ENCODE results near the gene TIMP4.

The TIMP4 gene

GRCh38 chr3:12184541-12184940, 25.8 kb upstream of the TIMP4 start:
- no peak for DNase-seq

GRCh38 chr3:12182687-12183441, 24.2 kb upstream of the TIMP4 start:
- no peak for DNase-seq

GRCh38 chr3:12181806-12182205, 23.1 kb upstream of the TIMP4 start:
- DNase-seq = no peak

- no peak for DNase-seq
Observed at GRCh38 chr3:12181301-12181700, 22.6 kb upstream of the TIMP4 start.

- DNase-seq = no peak
Observed at GRCh38 chr3:12180631-12181030, 21.9 kb upstream of the TIMP4 start.

DNA sequence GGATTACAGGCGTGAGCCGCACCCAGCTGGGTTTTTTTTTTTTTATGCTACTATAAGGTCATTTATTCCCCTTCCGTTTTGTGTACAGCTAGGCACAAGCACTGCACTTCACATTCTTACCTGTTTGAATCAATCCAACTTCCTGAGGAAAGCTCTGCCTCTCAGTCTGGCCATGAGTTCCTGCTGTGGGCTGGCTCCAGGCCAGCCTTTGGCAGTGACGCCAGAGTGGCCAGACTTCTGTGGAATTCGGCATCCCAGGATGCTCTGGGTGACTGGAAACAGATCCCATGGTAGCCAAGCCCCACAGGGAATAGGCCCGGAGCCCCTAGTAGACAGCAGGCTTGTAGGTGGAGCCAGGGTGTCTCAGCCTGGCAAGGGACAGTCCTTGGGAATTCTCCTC, 21.5 kb upstream of the TIMP4 start:
- DNase-seq = no peak

DNA sequence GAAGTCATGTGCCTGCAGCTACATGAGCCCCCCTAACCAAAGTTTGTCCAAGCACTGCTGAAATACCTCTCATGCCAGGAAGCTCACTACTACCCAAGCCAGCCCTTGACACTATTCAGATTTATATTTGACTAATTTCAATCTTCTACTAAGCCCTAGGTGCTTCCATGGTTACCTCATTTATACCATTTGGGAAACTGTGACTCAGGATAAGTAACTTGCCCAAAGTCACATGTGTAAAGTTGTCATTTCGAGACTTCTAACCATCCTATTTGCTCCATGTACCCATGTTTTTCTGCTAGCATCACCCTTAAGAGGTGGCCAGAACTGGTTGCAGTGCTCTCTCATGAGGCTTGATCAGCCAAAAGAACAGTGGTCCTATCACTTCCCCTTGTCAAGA, 20.7 kb upstream of the TIMP4 start:
- no peak for DNase-seq

DNA sequence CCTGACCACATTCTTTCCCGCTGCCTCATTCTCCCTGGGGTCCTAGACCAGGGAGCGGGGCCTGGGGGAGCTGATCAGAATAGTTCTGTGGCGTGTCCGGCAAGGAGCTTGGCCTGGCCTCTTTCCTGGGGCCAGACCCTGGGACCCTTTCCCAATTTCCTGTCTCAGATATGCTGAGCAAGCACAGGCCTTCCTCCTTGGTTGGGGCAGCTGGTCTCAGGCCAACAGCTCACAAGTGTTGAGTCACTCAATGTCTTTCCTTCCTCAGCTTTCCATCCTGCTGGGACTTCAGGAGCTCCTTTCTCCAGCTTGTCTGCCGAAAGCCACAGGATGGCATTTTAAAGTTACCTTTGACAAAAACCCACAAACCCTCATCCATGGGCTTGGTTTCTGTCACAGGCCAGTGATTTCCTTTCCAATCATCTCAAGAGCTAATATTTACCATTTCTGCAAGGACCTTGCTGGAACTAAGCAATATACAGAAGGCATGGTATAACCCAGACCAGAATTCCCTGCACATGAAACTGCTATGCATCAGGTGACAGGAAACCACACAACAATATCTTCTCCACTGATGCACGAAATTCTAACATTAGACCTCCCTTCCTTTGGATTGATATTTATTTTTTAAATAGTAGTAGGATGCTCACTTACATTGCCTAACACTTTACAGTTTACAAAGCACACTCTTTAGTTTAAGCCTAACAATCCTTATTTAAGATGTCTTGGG, 19.5 kb upstream of the TIMP4 start:
- DNase-seq = no peak

DNA sequence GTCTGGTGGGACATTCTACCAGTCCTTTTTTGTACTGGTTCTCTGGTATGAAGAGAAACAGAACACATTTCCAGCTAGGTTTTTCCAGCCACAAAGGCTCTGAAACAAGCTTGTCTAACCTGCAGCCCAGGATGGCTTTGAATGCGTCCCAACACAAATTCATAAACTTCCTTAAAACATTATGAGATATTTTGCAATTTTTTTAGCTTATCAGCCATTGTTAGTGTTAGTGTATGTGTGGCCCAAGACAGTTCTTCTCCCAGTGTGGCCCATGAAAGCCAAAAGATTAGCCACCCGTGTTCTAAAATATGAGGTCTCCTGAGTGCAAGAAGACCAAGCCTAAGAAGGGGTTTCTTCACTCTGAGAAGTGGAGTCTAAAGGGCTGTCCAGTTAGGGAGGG, 18.4 kb upstream of the TIMP4 start:
- no peak for DNase-seq

GRCh38 chr3:12175844-12176453, 17.2 kb upstream of the TIMP4 start:
- DNase-seq = no peak

GRCh38 chr3:12175137-12175593, 16.5 kb upstream of the TIMP4 start:
- no peak for DNase-seq

DNA sequence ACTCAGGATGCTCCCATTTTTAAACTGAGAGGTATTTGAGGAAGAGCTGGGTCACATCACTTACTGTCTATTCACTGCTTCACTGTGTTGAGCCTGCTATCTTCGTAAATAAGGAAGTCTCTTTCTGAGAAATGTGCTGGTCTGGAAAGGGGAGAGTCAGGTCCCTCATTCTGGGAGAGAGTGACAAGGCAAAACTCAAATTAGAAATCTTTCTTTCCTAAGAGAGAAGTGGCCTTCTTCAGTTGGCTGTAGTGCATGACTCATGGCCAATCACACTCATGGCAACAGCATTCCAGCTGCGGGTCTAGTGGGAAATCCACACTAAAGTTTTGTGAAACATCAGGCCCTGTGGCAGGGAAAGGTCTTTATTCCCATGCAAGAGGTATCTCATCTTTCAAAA, 11.5 kb upstream of the TIMP4 start:
- no peak for DNase-seq

DNA sequence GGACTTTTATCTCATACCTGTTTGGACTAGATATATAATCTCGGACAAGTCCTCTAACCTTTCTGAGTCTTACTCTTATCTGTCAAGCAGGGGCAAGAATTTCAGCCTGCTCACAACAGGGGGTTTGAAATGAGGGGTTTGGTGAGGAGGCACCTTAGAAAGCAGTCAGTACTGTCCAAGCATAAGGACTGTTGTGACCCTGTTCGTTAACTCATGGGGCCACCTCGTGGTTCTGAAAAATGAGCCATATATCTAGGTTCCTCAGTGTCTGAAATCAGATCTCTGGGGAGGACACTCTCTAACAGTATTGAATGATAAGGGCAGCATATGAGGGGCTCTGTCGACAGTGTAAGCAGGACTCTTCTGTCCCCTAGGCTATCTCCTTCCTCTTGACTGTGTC, 7.2 kb upstream of the TIMP4 start:
- no peak for DNase-seq

- DNase-seq = no peak
Observed at GRCh38 chr3:12159227-12159601, 502 bp upstream of the TIMP4 start.

GRCh38 chr3:12157026-12157425, 1.7 kb downstream of the TIMP4 start:
- DNase-seq = no peak

DNA sequence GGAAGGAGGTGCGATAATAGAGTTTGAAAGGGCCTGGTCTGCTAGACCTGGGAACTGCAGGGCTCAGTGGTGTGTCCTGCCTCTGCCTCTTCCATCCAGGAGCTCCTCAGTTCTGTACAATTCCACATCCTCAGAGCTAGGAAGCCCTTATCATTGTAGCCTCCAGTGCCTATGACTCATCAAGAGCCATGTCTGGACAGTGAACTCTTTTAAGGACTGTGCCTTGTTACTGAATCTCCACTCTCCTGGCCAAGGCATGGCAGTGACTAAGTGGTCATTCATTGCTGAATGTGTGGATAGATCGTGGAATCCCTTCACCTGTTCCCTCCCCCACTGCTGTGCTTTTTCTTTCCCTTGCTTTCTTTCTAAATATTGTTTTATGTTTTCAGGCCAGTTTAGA, 2.9 kb downstream of the TIMP4 start:
- DNase-seq = no peak

DNA sequence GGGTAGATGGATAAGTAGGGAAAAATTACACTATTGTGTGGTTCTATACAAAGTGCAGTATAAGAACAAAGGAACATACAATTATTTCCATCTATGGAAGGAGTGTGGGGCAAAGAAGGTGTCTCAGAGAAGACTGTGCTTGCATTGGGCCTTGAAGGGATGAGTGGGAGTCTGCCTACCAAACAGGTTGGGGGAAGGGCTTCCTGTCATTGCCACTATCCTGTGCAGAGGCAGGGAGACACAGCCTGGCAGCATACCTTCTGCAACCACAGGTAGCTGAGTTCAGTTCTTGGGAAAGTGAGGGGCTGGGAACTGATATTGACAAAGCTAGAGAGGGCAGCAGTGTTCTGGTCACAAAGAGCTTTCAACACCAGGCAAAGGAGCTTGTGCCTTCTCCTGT, 3.4 kb downstream of the TIMP4 start:
- DNase-seq = no peak

DNA sequence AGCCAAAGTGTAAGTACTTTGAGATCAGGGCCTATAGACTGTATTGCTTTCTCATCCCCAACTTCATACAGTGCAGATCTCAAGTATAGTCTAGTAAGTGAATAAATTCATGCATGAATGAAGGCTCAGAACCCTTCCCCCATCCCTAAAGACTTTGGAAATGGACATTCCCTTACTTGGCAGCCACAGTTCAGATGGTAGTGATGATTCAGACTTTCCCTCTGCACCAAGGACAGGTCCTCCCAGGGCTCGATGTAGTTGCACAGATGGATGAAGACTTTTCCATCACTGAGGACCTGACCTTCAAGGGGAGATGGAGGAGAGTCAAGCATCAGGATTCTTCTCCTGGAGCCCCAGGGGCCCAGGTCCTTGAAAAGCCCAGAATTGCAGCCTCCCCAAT, 4.6 kb downstream of the TIMP4 start:
- no peak for DNase-seq

GRCh38 chr3:12150112-12150511, 8.6 kb downstream of the TIMP4 start:
- DNase-seq = no peak

- DNase-seq = no peak
Observed at GRCh38 chr3:12149029-12149428, 9.7 kb downstream of the TIMP4 start.

- no peak for DNase-seq
Observed at GRCh38 chr3:12148183-12148940, 10.3 kb downstream of the TIMP4 start.

GRCh38 chr3:12147049-12147780, 11.5 kb downstream of the TIMP4 start:
- no peak for DNase-seq

Data from NCI-H1436 (cell line).